ENCODE measurements around the gene ATF7IP2.
A peak's percentile ranks its signal among the peaks of the same experiment; 100 is the strongest.

- TF ChIP-seq CTCF (IDR thresholded peaks at IDR 0.05) (peak; percentile 81 to 90 (median 87)), POLR2A (IDR thresholded peaks at IDR 0.05) (no peak)
Measured at GRCh38 chr16:10509534-10510025, 123.7 kb downstream of the ATF7IP2 start.

All from testis (tissue), 2 donors.